Measurements from ENCODE around the gene TMEM248.

TMEM248 gene

GRCh38 chr7:66939325-66939724, 18.3 kb downstream of the TMEM248 start:
- Histone ChIP-seq H4K20me1 (ENCODE audit: insufficient read depth, low read length) (no peaks in the 10 kb centered on the region), H2AFZ (ENCODE audit: low read length) (no peak overlapping the region), H3K9ac (ENCODE audit: low read length) (no peak overlapping the region), H3K27me3 (ENCODE audit: insufficient read depth, low read length) (no peaks in the 10 kb centered on the region), H3K27ac (ENCODE audit: low read depth, low read length, poor library complexity, severe bottlenecking) (no peak overlapping the region), H3K9me2 (ENCODE audit: low read depth, low read length) (no peaks in the 10 kb centered on the region), H3K4me3 (ENCODE audit: low read depth, low read length, poor library complexity, severe bottlenecking) (no peak overlapping the region), H3K36me3 (ENCODE audit: insufficient read depth, low read length) (peaks cover 77% of the 10 kb centered on the region), H3K4me1 (ENCODE audit: insufficient read depth, low read length, severe bottlenecking) (no peaks in the 10 kb centered on the region), H3F3A (ENCODE audit: insufficient read depth, low read length) (no peaks in the 10 kb centered on the region), H3K9me3 (ENCODE audit: low read length) (peaks cover 10% of the 10 kb centered on the region; the same call in 1 of the 2 replicates), H3K79me2 (ENCODE audit: insufficient read depth, low read length) (peaks cover 63% of the 10 kb centered on the region), H3K4me2 (ENCODE audit: low read length) (no peak overlapping the region)
- no peak for TF ChIP-seq EZH2 (IDR thresholded peaks at IDR 0.05; ENCODE audit: borderline replicate concordance, low read length)
- no peak for TF ChIP-seq CTCF (IDR thresholded peaks at IDR 0.05; ENCODE audit: low read length)

- no peak for TF ChIP-seq CTCF (IDR thresholded peaks at IDR 0.05; ENCODE audit: low read length)
- no peak for TF ChIP-seq EZH2 (IDR thresholded peaks at IDR 0.05; ENCODE audit: borderline replicate concordance, low read length)
- Histone ChIP-seq H3F3A (ENCODE audit: insufficient read depth, low read length) (no peaks in the 10 kb centered on the region), H3K36me3 (ENCODE audit: insufficient read depth, low read length) (peaks cover 91% of the 10 kb centered on the region), H3K9me2 (ENCODE audit: low read depth, low read length) (no peaks in the 10 kb centered on the region), H3K9me3 (ENCODE audit: low read length) (no peaks in the 10 kb centered on the region), H3K4me2 (ENCODE audit: low read length) (no peak overlapping the region), H2AFZ (ENCODE audit: low read length) (no peak overlapping the region), H3K4me1 (ENCODE audit: insufficient read depth, low read length, severe bottlenecking) (no peaks in the 10 kb centered on the region), H3K79me2 (ENCODE audit: insufficient read depth, low read length) (no peaks in the 10 kb centered on the region), H3K9ac (ENCODE audit: low read length) (no peak overlapping the region), H3K4me3 (ENCODE audit: low read depth, low read length, poor library complexity, severe bottlenecking) (no peak overlapping the region), H3K27ac (ENCODE audit: low read depth, low read length, poor library complexity, severe bottlenecking) (no peak overlapping the region), H4K20me1 (ENCODE audit: insufficient read depth, low read length) (no peaks in the 10 kb centered on the region), H3K27me3 (ENCODE audit: insufficient read depth, low read length) (no peaks in the 10 kb centered on the region)
Observed at GRCh38 chr7:66946545-66946944, 25.5 kb downstream of the TMEM248 start.

GRCh38 chr7:66948480-66949109, 27.6 kb downstream of the TMEM248 start:
- H3F3A ChIP-seq (ENCODE audit: insufficient read depth, low read length), result no peaks in the 10 kb centered on the region
- no peak overlapping the region for H3K27ac ChIP-seq (ENCODE audit: low read depth, low read length, poor library complexity, severe bottlenecking)
- no peaks in the 10 kb centered on the region for H3K27me3 ChIP-seq (ENCODE audit: insufficient read depth, low read length)
- H3K4me2 ChIP-seq (ENCODE audit: low read length), result no peak overlapping the region
- H3K9me2 ChIP-seq (ENCODE audit: low read depth, low read length), result no peaks in the 10 kb centered on the region
- no peak overlapping the region for H2AFZ ChIP-seq (ENCODE audit: low read length)
- H3K4me3 ChIP-seq (ENCODE audit: low read depth, low read length, poor library complexity, severe bottlenecking), result no peak overlapping the region
- no peaks in the 10 kb centered on the region for H4K20me1 ChIP-seq (ENCODE audit: insufficient read depth, low read length)
- H3K79me2 ChIP-seq (ENCODE audit: insufficient read depth, low read length), result no peaks in the 10 kb centered on the region
- H3K4me1 ChIP-seq (ENCODE audit: insufficient read depth, low read length, severe bottlenecking), result no peaks in the 10 kb centered on the region
- TF ChIP-seq CTCF (IDR thresholded peaks at IDR 0.05; ENCODE audit: low read length), result peak; percentile 38
- TF ChIP-seq EZH2 (IDR thresholded peaks at IDR 0.05; ENCODE audit: borderline replicate concordance, low read length), result no peak
- no peaks in the 10 kb centered on the region for H3K9me3 ChIP-seq (ENCODE audit: low read length)
- H3K9ac ChIP-seq (ENCODE audit: low read length), result no peak overlapping the region
- peaks cover 89% of the 10 kb centered on the region for H3K36me3 ChIP-seq (ENCODE audit: insufficient read depth, low read length)
